ENCODE data around the gene ZNF692. TPM values are rescaled to one million over a fixed set of nuclear protein-coding genes. Genes with fewer than 3 reads are reported as not detected.

The ZNF692 gene
- total and polyA plus RNA-seq, 2 of the 13 experiments (the other 11 are each of a cell fraction or from before 2014, with no cell fraction given), result 27.3 to 45.8 TPM

DNA sequence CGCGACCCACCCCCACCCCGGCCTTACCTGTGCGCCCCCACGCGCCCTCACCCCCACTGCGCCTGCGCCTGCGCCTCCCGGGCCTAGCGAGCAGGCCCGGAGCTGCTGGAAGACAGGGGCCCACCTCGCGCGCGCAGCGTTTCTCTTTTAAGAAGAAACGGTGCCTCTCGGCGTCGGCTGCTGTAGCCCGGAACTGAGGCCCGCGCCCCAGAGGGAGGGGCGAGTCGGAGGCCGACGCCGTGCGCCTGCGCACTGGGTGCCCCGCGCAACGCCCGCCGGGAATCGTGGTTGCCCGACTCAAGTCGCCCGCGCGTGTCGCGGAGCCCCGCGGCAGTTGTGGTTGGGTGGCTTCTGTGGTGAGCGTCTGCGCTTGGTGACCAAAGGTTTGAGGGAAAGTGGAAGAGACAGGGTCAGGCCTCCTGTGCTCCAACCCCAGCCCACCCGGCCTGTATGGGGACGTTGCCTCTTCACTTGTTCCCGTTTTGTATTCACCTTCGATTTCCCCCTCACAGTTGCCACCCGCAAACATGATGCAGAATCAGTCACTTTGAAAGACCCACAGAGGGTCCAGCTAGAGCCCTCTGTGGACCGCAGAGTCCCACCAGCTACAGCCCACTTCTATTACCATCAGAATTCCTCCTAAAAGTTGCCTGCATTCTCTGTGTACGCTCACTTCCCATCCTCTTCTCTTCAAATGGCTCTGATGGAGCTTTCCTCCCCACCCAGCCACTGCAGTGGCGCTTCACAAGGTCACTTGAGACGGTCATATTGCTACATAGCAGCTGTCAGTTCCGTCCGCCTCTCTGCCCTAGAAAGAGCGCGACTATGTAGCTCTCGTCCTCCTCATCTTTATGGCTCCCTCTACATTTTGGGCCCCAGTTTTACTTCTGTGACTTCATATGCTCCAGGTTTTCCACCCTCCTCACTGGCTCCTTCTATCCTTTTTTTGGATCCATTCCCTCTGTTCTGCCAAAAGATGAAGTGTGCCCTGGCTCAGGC lies at the start of gene ZNF692 (continued):
- no peak for TF ChIP-seq RBM22 (optimal IDR thresholded peaks at IDR 0.05; ENCODE audit: low read length)
- peak; percentile 46 for TF ChIP-seq BORCS8-MEF2B (CRISPR knock-in tag; IDR thresholded peaks at IDR 0.05)
- TF ChIP-seq RBFOX2 (IDR thresholded peaks at IDR 0.05; ENCODE audit: low read depth, low read length), result peak; percentile 95
- 0 out of 2 replicates have a peak, but pooled peaks have one; percentile 28 for TF ChIP-seq ZFP91 (CRISPR knock-in tag; IDR thresholded peaks at IDR 0.05; ENCODE audit: borderline replicate concordance)
- no peak for TF ChIP-seq NONO (IDR thresholded peaks at IDR 0.05)
- 0 out of 2 replicates have a peak, but pooled peaks have one; percentile 48 for TF ChIP-seq NONO (CRISPR knock-in tag; conservative IDR thresholded peaks at IDR 0.05)
- no peak for TF ChIP-seq ZNF253 (CRISPR knock-in tag; IDR thresholded peaks at IDR 0.05; ENCODE audit: borderline replicate concordance)
- no peak for TF ChIP-seq ATF1 (CRISPR knock-in tag; IDR thresholded peaks at IDR 0.05)
- no peak for TF ChIP-seq ZNF615 (CRISPR knock-in tag; IDR thresholded peaks at IDR 0.05; ENCODE audit: borderline replicate concordance)
- no peak for TF ChIP-seq ADNP (CRISPR knock-in tag; IDR thresholded peaks at IDR 0.05)
- no peak for TF ChIP-seq CAMTA2 (CRISPR knock-in tag; IDR thresholded peaks at IDR 0.05; ENCODE audit: borderline replicate concordance)
- TF ChIP-seq DNMT1 (CRISPR knock-in tag; IDR thresholded peaks at IDR 0.05), result no peak; the same call in 1 of the 2 replicates
- no peak; the same call in 1 of the 2 replicates for TF ChIP-seq REXO4 (CRISPR knock-in tag; IDR thresholded peaks at IDR 0.05; ENCODE audit: borderline replicate concordance)
- no peak for TF ChIP-seq ZNF292 (CRISPR knock-in tag; IDR thresholded peaks at IDR 0.05; ENCODE audit: borderline replicate concordance, low read depth)
- peak; percentile 68; the same call in 1 of the 2 replicates for TF ChIP-seq KLF9 (CRISPR knock-in tag; IDR thresholded peaks at IDR 0.05; ENCODE audit: low read depth)
- TF ChIP-seq, protein P1, sequence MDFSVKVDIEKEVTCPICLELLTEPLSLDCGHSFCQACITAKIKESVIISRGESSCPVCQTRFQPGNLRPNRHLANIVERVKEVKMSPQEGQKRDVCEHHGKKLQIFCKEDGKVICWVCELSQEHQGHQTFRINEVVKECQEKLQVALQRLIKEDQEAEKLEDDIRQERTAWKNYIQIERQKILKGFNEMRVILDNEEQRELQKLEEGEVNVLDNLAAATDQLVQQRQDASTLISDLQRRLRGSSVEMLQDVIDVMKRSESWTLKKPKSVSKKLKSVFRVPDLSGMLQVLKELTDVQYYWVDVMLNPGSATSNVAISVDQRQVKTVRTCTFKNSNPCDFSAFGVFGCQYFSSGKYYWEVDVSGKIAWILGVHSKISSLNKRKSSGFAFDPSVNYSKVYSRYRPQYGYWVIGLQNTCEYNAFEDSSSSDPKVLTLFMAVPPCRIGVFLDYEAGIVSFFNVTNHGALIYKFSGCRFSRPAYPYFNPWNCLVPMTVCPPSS (IDR thresholded peaks at IDR 0.05), result no peak
- TF ChIP-seq ZNF703 (CRISPR knock-in tag; IDR thresholded peaks at IDR 0.05; ENCODE audit: borderline replicate concordance), result peak; percentile 49; the same call in 1 of the 2 replicates
- peak; percentile 88 for TF ChIP-seq THAP11 (CRISPR knock-in tag; IDR thresholded peaks at IDR 0.05)
- TF ChIP-seq GLI4 (CRISPR knock-in tag; IDR thresholded peaks at IDR 0.05; ENCODE audit: borderline replicate concordance), result no peak
- no peak for TF ChIP-seq ZNF670 (CRISPR knock-in tag; IDR thresholded peaks at IDR 0.05; ENCODE audit: borderline replicate concordance)
- no peak for TF ChIP-seq ELF4 (CRISPR knock-in tag; IDR thresholded peaks at IDR 0.05; ENCODE audit: borderline replicate concordance)
- no peak for TF ChIP-seq MLXIP (CRISPR knock-in tag; IDR thresholded peaks at IDR 0.05; ENCODE audit: borderline replicate concordance)

All from HepG2 (cell line).